HG03060 (cell line): ENCODE results near the gene HESX1.

Experiments used
- ATAC-seq: cut with Tn5 transposase; IDR thresholded peaks from one replicate; pipeline ENCODE4 v1.9.1; 2021; ENCODE audit warnings: low read depth, moderate number of reproducible peaks; ENCODE audit not compliant: unreplicated experiment

HESX1 gene

GRCh38 chr3:57169108-57169507, 30.7 kb downstream of the HESX1 start:
- no peak for ATAC-seq

- ATAC-seq: no peak
Observed at GRCh38 chr3:57168151-57168550, 31.6 kb downstream of the HESX1 start.

- ATAC-seq: no peak
Observed at GRCh38 chr3:57166660-57167059, 33.1 kb downstream of the HESX1 start.

- ATAC-seq: no peak
Observed at GRCh38 chr3:57165641-57166040, 34.1 kb downstream of the HESX1 start.

GRCh38 chr3:57164657-57165573, 34.9 kb downstream of the HESX1 start, which contains the start of gene IL17RD:
IL17RD (minus strand) TSS chr3:57165353; CDS start chr3:57165286, 67 bp downstream.
- no peak for ATAC-seq

GRCh38 chr3:57164217-57164656, 35.5 kb downstream of the HESX1 start:
- ATAC-seq: no peak

GRCh38 chr3:57163751-57164150, 36.0 kb downstream of the HESX1 start:
- no peak for ATAC-seq

GRCh38 chr3:57161915-57162314, 37.9 kb downstream of the HESX1 start:
- ATAC-seq: no peak

GRCh38 chr3:57160765-57161538, 38.8 kb downstream of the HESX1 start:
- ATAC-seq: no peak

GRCh38 chr3:57160076-57160764, 39.6 kb downstream of the HESX1 start:
- ATAC-seq: no peak

GRCh38 chr3:57158813-57159738, 40.7 kb downstream of the HESX1 start:
- no peak for ATAC-seq

GRCh38 chr3:57158325-57158724, 41.5 kb downstream of the HESX1 start:
- ATAC-seq: no peak

GRCh38 chr3:57157545-57157944, 42.2 kb downstream of the HESX1 start:
- ATAC-seq: no peak

- ATAC-seq: no peak
Observed at GRCh38 chr3:57155310-57155643, 44.5 kb downstream of the HESX1 start.

GRCh38 chr3:57154470-57155309, 45.1 kb downstream of the HESX1 start:
- no peak for ATAC-seq

GRCh38 chr3:57152151-57153143, 47.3 kb downstream of the HESX1 start:
- ATAC-seq: no peak

- ATAC-seq: no peak
Observed at GRCh38 chr3:57151749-57152148, 48.0 kb downstream of the HESX1 start.

- no peak for ATAC-seq
Observed at GRCh38 chr3:57151021-57151449, 48.7 kb downstream of the HESX1 start.
